C4-2B (cell line): ENCODE measurements around the gene ANKRD34A.

Experiments used
- ZFX ChIP-seq: fragments of 450-650 bp; IDR thresholded peaks from 2 replicates; pipeline ENCODE4 v1.6.1; 2017
- TF ChIP-seq, protein P1 (sequence below): fragments of 450-650 bp; conservative IDR thresholded peaks from 2 replicates; pipeline ENCODE4 v1.5.1; 2017; ENCODE audit warnings: mild to moderate bottlenecking

DNA sequence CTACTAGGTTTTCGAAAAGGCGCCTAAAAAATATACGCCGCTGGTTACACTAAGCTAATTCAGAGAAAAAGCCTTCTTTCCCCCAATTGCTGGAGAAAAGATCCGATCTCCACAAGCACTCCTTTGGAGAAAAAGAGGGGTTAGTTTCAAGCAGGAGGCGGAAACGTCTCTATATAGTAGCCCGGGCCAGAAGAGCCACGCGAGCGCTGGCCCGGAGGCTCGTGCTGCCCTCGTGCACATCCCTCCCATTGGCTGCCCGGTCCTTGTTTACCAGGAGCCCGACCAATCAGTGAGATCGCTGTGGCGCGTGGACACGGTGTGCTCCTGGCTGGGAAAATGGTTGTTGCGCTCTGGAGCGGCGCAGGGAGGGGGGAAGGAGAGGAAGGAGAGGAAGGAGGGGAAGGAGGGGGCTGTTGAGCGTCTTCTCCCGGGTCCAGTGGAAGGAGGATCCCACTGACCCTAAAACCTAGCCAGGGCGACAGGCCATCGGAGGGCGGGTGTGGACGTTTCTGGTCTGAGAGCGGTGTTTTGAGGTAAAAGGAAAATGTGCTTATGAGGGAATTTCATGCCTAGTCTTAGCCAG is 32.1 kb upstream of the ANKRD34A start, which contains the start of gene TXNIP:
- TF ChIP-seq, protein P1, sequence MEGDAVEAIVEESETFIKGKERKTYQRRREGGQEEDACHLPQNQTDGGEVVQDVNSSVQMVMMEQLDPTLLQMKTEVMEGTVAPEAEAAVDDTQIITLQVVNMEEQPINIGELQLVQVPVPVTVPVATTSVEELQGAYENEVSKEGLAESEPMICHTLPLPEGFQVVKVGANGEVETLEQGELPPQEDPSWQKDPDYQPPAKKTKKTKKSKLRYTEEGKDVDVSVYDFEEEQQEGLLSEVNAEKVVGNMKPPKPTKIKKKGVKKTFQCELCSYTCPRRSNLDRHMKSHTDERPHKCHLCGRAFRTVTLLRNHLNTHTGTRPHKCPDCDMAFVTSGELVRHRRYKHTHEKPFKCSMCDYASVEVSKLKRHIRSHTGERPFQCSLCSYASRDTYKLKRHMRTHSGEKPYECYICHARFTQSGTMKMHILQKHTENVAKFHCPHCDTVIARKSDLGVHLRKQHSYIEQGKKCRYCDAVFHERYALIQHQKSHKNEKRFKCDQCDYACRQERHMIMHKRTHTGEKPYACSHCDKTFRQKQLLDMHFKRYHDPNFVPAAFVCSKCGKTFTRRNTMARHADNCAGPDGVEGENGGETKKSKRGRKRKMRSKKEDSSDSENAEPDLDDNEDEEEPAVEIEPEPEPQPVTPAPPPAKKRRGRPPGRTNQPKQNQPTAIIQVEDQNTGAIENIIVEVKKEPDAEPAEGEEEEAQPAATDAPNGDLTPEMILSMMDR = no peak
- no peak for TF ChIP-seq ZFX
